Mammary epithelial cell (primary cell): ENCODE measurements around the gene LMBR1L.

ENCODE experiments used
- CTCF ChIP-seq, 2 donors: IDR thresholded peaks in 1 of 2; conservative IDR thresholded peaks in 1 of 2; 2 replicates each; pipeline ENCODE4 v1.5.1; 2011 to 2012; ENCODE audit warnings: inconsistent platforms in 2 of 2, low read length in 2 of 2, mild to moderate bottlenecking in 2 of 2, control low read depth in 1 of 2, low read depth in 1 of 2; ENCODE audit not compliant: insufficient read depth in 1 of 2; ENCODE audit errors: extremely low read depth in 1 of 2
- EZH2 ChIP-seq: IDR thresholded peaks from 2 replicates; pipeline ENCODE4 v1.6.1; 2012; ENCODE audit warnings: low read length, inconsistent platforms, borderline replicate concordance

GRCh38 chr12:49098035-49098451 lies 12.6 kb downstream of the LMBR1L start:
- peak; percentile 81 for TF ChIP-seq CTCF (conservative IDR thresholded peaks at IDR 0.05 in 1 of 2, IDR thresholded peaks at IDR 0.05 in 1 of 2; ENCODE audit: extremely low read depth in 1 of 2, insufficient read depth in 1 of 2, low read depth in 1 of 2, low read length in 2 of 2)
- TF ChIP-seq EZH2: no peak
